CD4-positive, CD25-positive, alpha-beta regulatory T cell (primary cell): Measurements from ENCODE around the gene SRP68. TPM values are rescaled to one million over a fixed set of nuclear protein-coding genes. Genes with fewer than 3 reads are reported as not detected.

Experiments used
- ATAC-seq, 2 donors: fragments of 150-1000 bp; cut with Tn5 transposase; one replicate each; pipeline ENCODE4 v1.10.0; 2021; ENCODE audit warnings: low read depth in 2 of 2, moderate number of reproducible peaks in 2 of 2, moderate library complexity in 1 of 2
- DNase-seq, 3 donors: peaks; one replicate each; pipeline versions ENCODE4 v3.0.0 to v3.0.0-alpha.2; 2012 to 2022; ENCODE audit warnings: mixed read lengths in 1 of 3
- H3K27ac ChIP-seq: one replicate; pipeline ENCODE4 v1.7.0; 2013; ENCODE audit warnings: mild to moderate bottlenecking, low read length; ENCODE audit not compliant: insufficient read depth, poor library complexity, severe bottlenecking
- H3K27me3 ChIP-seq: one replicate; pipeline ENCODE4 v1.7.0; 2013; ENCODE audit warnings: low read length; ENCODE audit not compliant: control insufficient read depth, insufficient read depth
- H3K36me3 ChIP-seq: one replicate; pipeline ENCODE4 v1.7.0; 2013; ENCODE audit warnings: mild to moderate bottlenecking, low read length, moderate library complexity; ENCODE audit not compliant: control insufficient read depth, insufficient read depth
- H3K4me1 ChIP-seq: 2 replicates; pipeline ENCODE4 v1.7.0; 2013; ENCODE audit warnings: mild to moderate bottlenecking, low read length; ENCODE audit not compliant: insufficient read depth, control insufficient read depth, poor library complexity, severe bottlenecking
- H3K4me3 ChIP-seq: one replicate; pipeline ENCODE4 v1.7.0; 2013; ENCODE audit warnings: low read depth, mild to moderate bottlenecking, low read length, moderate library complexity
- H3K9me3 ChIP-seq, 2 experiments: 1 replicate in 1 of 2; 2 replicates in 1 of 2; pipeline ENCODE4 v1.7.0; 2013; ENCODE audit warnings: low read length in 2 of 2, mild to moderate bottlenecking in 1 of 2, moderate library complexity in 1 of 2; ENCODE audit not compliant: control insufficient read depth in 2 of 2
- H3K27ac Mint-ChIP-seq, 3 donors: one replicate each; pipeline ENCODE4 v1.8.0; 2020 to 2022; ENCODE audit warnings: mild to moderate bottlenecking in 3 of 3, mixed read lengths in 3 of 3, moderate library complexity in 2 of 3
- H3K27me3 Mint-ChIP-seq: one replicate; pipeline ENCODE4 v1.8.0; 2022; ENCODE audit warnings: mild to moderate bottlenecking, mixed read lengths
- H3K36me3 Mint-ChIP-seq: one replicate; pipeline ENCODE4 v1.8.0; 2020; ENCODE audit warnings: mixed read lengths
- H3K4me1 Mint-ChIP-seq, 4 donors: one replicate each; pipeline ENCODE4 v1.8.0; 2020 to 2022; ENCODE audit warnings: mixed read lengths in 4 of 4, mild to moderate bottlenecking in 1 of 4
- H3K4me3 Mint-ChIP-seq, 4 donors: one replicate each; pipeline ENCODE4 v1.8.0; 2020 to 2022; ENCODE audit warnings: mild to moderate bottlenecking in 4 of 4, mixed read lengths in 4 of 4, moderate library complexity in 3 of 4
- H3K9me3 Mint-ChIP-seq, 7 donors: one replicate each; pipeline ENCODE4 v1.8.0; 2020 to 2022; ENCODE audit warnings: mixed read lengths in 7 of 7, mild to moderate bottlenecking in 3 of 7, moderate library complexity in 2 of 7
- polyA plus RNA-seq, 4 donors: library from polyadenylated mRNA; unstranded; fragments of 300-500 nt; fragmentation: Illumina TruSeq; gene quantifications; one replicate each; pipeline ENCODE4 v1.2.3, GENCODE V29; 2021
- total RNA-seq: library from RNA; stranded (reverse); gene quantifications from one replicate; pipeline ENCODE4 v1.2.3, GENCODE V29; 2022

Gene SRP68
- total and polyA plus RNA-seq, 5 donors from 2014 or later = 68.8 to 81.0 (median 71.9) TPM

DNA sequence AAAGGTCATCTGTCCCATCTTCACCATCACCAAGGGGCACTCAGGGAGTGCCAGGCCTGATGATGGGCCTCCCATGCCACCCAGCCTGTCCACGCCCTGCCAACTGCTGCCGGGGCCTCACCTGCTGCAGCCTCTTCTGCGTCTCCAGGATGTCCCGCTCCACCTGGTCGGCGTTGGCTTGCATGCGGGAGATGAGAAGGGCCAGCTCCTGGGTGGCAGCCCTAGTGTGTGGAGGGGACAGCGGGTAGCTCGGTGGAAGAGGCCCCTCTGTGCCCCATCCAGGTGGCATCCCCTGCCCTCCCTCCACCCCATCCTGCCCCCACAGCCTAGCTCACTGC lies 48.4 kb downstream of the SRP68 start:
- H3K9me3 Mint-ChIP-seq = no peaks in the 10 kb centered on the region
- H3K27me3 Mint-ChIP-seq = no peaks in the 10 kb centered on the region

DNA sequence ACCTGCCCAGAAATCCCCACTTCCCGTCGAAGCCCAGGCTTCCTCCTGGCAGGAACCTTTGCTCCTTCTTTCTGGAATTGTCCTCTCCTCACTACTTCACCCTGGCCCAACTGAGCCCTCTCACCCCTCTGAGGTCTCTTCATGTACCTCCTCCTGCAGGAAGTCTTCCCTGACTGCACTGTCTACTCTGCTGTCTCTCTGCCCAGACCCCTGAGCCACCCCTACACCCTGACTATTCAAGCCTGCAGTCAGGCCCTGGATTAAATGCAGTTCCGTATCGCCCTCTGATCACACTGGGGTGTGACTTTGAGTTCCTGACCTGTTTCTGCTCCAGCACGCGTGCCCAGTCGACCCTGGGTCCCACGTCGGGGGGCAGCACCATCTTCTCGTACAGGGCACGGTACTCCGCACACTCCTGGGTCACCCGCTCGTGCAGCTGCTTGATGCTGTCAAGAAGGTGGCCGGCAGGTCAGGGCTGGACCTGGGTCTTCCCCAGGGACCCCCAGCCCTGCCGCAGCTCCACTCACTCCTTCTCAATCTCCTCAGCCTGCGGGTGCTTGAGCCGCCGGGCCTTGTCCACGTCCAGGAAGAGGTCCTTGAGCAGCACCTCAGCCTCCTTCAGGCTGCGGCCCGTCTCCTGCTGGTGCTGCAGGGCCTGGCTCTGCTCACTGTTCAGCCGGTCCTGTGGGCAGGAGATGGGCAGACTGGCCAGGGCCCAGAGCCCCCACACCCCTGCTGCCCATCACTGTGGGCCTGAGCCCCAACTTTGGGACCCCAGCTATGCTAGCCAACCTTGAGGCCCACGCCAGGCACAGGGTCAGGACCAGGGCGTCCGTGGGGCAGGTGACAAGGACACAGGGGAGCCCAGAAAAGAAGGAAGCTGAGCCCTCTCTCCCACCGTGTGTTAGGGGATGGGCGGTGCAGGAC lies 49.1 kb downstream of the SRP68 start:
- H3K27ac ChIP-seq = no peak overlapping the region
- H3K36me3 Mint-ChIP-seq = no peaks in the 10 kb centered on the region
- no peaks in the 10 kb centered on the region for H3K27me3 Mint-ChIP-seq
- no peaks in the 10 kb centered on the region for H3K27me3 ChIP-seq
- H3K4me1 ChIP-seq = no peaks in the 10 kb centered on the region
- H3K36me3 ChIP-seq = no peaks in the 10 kb centered on the region
- peak overlapping the region in 2 of 3 donors; percentile 60 to 71 for H3K27ac Mint-ChIP-seq
- H3K9me3 Mint-ChIP-seq = no peaks in the 10 kb centered on the region
- no peak for ATAC-seq
- no peak overlapping the region for H3K4me3 Mint-ChIP-seq
- no peak for DNase-seq
- no peaks in the 10 kb centered on the region for H3K9me3 ChIP-seq
- H3K4me1 Mint-ChIP-seq = peaks cover 0 to 9% (median under 1%) of the 10 kb centered on the region in 4 donors
- H3K4me3 ChIP-seq = no peak overlapping the region

More for the DNA sequence above, 48.4 kb downstream of the SRP68 start:
- Histone ChIP-seq H3K27me3 (no peaks in the 10 kb centered on the region), H3K27ac (no peak overlapping the region), H3K9me3 (no peaks in the 10 kb centered on the region), H3K4me3 (no peak overlapping the region), H3K4me1 (no peaks in the 10 kb centered on the region), H3K36me3 (no peaks in the 10 kb centered on the region)
- Mint-ChIP-seq H3K4me1 (peaks cover 0 to 15% (median 3%) of the 10 kb centered on the region in 4 donors), H3K4me3 (no peak overlapping the region), H3K27ac (no peak overlapping the region), H3K36me3 (no peaks in the 10 kb centered on the region)
- ATAC-seq (no peak), DNase-seq (no peak)

DNA sequence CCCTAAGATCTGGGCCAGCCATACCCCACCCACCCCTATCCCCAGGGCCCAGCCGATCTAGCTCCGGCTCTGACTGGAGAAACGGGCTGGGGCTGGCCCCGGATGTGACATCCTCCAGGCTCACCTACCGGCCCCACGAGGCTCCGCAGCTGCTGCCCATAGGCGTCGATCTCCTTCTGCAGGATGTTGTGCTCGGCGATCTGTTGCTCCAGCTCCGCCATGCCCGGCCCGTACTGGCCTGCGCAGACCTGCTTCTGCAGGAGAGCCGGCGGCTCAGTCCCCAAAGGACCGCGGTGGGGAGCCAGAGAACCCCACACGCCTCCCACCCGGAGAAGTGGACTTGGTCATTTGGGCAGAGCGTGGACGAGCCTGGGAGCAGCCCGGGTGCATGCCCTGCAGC lies 50.0 kb downstream of the SRP68 start:
- Histone ChIP-seq H3K36me3 (no peaks in the 10 kb centered on the region), H3K9me3 (no peaks in the 10 kb centered on the region), H3K27ac (no peak overlapping the region), H3K4me1 (no peaks in the 10 kb centered on the region), H3K4me3 (no peak overlapping the region), H3K27me3 (no peaks in the 10 kb centered on the region)
- Mint-ChIP-seq H3K9me3 (no peaks in the 10 kb centered on the region), H3K4me3 (no peak overlapping the region), H3K27me3 (no peaks in the 10 kb centered on the region), H3K4me1 (peaks cover 0 to 7% (median 0%) of the 10 kb centered on the region in 4 donors), H3K27ac (no peak overlapping the region), H3K36me3 (no peaks in the 10 kb centered on the region)
- no peak for ATAC-seq
- DNase-seq = no peak

DNA sequence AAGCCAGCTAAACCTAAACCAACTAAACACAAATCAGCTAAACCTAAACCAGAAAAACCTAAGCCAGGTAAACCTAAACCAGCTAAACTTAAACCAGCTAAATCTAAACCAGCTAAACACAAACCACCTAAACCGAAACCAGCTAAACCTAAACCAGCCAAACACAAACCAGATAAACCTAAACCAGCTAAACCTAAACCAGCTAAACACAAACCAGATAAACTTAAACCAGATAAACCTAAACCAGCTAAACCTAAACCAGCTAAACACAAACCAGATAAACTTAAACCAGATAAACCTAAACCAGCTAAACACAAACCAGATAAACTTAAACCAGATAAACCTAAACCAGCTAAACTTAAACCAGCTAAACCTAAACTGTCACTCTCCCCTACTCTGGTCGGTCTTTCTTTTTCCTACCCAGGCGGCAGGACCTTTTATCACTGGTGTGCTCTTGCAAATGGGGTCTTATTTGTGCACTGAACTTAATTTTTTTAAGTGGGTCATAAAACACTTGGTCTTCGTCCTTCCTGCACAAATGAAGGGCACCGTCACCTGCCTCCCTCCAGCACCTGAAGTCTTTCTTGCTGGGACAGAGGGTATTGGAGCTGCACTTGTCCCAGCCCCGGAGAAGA lies 52.4 kb downstream of the SRP68 start:
- H3K9me3 ChIP-seq = no peaks in the 10 kb centered on the region
- H3K4me1 ChIP-seq = no peaks in the 10 kb centered on the region
- no peaks in the 10 kb centered on the region for H3K27me3 ChIP-seq
- DNase-seq (no peak), ATAC-seq (no peak)
- Mint-ChIP-seq H3K27ac (peak overlapping the region; percentile 67 to 89 (median 82)), H3K4me3 (no peak overlapping the region), H3K9me3 (no peaks in the 10 kb centered on the region), H3K27me3 (no peaks in the 10 kb centered on the region), H3K36me3 (no peaks in the 10 kb centered on the region), H3K4me1 (peaks cover 0 to 4% (median 0%) of the 10 kb centered on the region in 4 donors)
- no peak overlapping the region for H3K27ac ChIP-seq
- H3K36me3 ChIP-seq = no peaks in the 10 kb centered on the region
- H3K4me3 ChIP-seq = no peak overlapping the region

DNA sequence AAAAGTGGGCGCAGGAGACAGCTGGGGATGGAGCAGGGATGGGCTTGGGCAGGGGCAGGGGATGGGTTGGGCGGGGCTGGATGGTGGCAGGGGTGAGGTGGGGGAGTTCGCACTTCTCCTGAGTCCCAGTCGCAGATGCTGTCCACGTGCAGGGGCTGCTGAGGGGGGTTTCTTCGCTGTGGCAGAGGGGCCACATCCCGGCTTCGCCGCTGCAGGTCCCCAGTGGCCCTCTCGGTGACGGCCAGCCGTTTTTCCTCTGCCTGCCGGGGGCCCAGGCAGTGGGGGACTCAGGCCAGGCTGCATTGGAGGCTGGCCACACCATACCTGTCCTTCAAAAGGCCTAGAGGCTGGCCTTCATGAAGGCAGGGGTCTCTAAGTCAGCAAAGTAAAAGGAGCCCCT lies 53.5 kb downstream of the SRP68 start:
- ATAC-seq = no peak
- H3K36me3 ChIP-seq = no peaks in the 10 kb centered on the region
- Mint-ChIP-seq H3K27me3 (no peaks in the 10 kb centered on the region), H3K36me3 (no peaks in the 10 kb centered on the region), H3K4me1 (peaks cover 0 to 14% (median 4%) of the 10 kb centered on the region in 4 donors), H3K4me3 (no peak overlapping the region), H3K9me3 (no peaks in the 10 kb centered on the region), H3K27ac (no peak overlapping the region)
- no peak for DNase-seq
- H3K27me3 ChIP-seq = no peaks in the 10 kb centered on the region
- no peak overlapping the region for H3K27ac ChIP-seq
- H3K4me3 ChIP-seq = no peak overlapping the region
- H3K9me3 ChIP-seq = no peaks in the 10 kb centered on the region
- H3K4me1 ChIP-seq = peaks cover 8% of the 10 kb centered on the region

DNA sequence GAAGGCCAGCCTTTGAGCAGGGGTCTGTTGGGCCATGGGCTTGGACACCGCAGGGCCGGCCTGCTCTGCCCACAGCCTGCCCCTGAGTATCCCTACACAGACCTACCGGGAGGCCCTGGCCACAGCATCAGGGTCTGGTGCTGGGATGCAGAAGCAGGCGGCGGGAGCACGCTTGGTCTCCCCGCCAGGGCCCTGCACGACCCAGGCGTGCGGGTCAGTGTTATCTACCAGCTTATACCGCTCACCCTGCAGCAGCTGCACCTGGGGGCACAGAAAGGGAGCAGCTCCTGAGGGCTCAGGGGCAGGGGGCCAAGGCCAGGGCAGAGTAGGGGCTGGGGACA lies 54.0 kb downstream of the SRP68 start:
- Mint-ChIP-seq H3K36me3 (no peaks in the 10 kb centered on the region), H3K27me3 (no peaks in the 10 kb centered on the region), H3K4me1 (peaks cover 0 to 16% (median 4%) of the 10 kb centered on the region in 4 donors), H3K27ac (no peak overlapping the region), H3K9me3 (no peaks in the 10 kb centered on the region), H3K4me3 (no peak overlapping the region)
- Histone ChIP-seq H3K4me3 (no peak overlapping the region), H3K27ac (no peak overlapping the region), H3K27me3 (no peaks in the 10 kb centered on the region), H3K4me1 (peaks cover 9% of the 10 kb centered on the region), H3K9me3 (no peaks in the 10 kb centered on the region), H3K36me3 (no peaks in the 10 kb centered on the region)
- ATAC-seq (no peak), DNase-seq (no peak)

DNA sequence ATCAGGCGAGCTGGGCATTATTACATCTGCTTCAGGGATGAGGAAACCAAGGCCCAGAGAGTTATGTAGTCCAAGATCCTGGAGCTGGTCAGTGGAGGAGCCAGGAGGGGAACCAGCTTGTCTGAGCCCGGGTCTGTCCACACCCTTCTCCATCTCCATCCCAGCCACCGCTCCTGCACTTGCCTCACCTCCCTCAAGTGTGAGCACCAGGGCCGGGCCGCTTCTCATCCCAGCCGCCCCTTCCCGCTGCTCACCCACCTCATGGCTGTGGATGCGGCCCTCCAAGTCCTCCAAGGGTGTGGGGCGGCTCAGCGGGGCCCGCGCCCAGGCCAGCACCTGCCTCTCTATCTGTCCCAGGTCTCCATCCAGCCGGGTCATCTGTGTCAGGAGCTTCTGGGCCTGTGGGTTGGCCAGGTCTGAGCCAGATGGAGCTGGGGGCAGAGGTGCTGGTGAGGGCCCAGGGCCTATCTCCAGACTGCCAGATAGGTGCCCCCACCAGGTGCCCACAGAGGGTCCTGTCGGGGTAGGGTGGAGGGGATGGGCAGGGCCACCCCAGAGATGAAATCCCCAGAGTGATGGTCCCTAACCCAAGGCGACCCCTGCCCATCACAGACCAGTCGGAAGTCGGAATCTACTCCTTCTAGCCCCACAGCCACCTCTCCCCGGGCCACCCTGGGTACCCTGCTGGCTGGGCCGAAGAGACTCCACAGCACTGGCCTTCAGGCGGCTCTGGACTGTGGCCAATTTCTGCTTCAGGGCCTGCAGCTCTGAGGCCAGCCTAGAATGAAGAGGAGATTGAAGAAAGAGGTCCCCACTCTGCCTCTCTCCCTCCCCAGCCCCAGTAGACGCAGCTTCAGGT lies 54.6 kb downstream of the SRP68 start:
- DNase-seq = no peak

More for the DNA sequence above, 54.6 kb downstream of the SRP68 start:
- Histone ChIP-seq H3K36me3 (no peaks in the 10 kb centered on the region), H3K27me3 (no peaks in the 10 kb centered on the region), H3K27ac (no peak overlapping the region), H3K4me1 (peaks cover 9% of the 10 kb centered on the region), H3K4me3 (no peak overlapping the region), H3K9me3 (no peaks in the 10 kb centered on the region)
- Mint-ChIP-seq H3K4me3 (no peak overlapping the region), H3K27me3 (no peaks in the 10 kb centered on the region), H3K9me3 (no peaks in the 10 kb centered on the region), H3K36me3 (no peaks in the 10 kb centered on the region), H3K4me1 (peaks cover 0 to 13% (median 4%) of the 10 kb centered on the region in 4 donors), H3K27ac (peak overlapping the region in 1 of 3 donors; percentile 51)
- no peak for ATAC-seq
